MCF 10A (cell line): ENCODE data around the gene KANK4. TPM values are rescaled to one million over a fixed set of nuclear protein-coding genes. Genes with fewer than 3 reads are reported as not detected.
A peak's percentile ranks its signal among the peaks of the same experiment; 100 is the strongest.

Experiments
- BruUV-seq: library from RNA; stranded (reverse); fragments of 400-500 nt; replicated peaks from 2 replicates; lab custom pipeline; 2021; lab: Mats Ljungman, UMichigan
- CTCF ChIA-PET: fragments of 300-600 bp; sonication (Branson Sonifier 250); formaldehyde crosslinking; extraction: SDS; loops from one replicate; lab custom pipeline; 2021; ENCODE audit warnings: antibody characterized with exemption, inconsistent platforms; lab: Yijun Ruan, JAX
- POLR2A ChIA-PET: fragments of 300-600, 350-650 bp; sonication (Branson Sonifier 250); formaldehyde crosslinking; extraction: SDS; loops from one replicate; lab custom pipeline; 2020; ENCODE audit warnings: antibody characterized with exemption, inconsistent platforms; lab: Yijun Ruan, JAX
- DNase-seq: peaks from one replicate; pipeline ENCODE4 v3.0.0-alpha.2; 2018; ENCODE audit not compliant: unreplicated experiment
- H3K27ac Mint-ChIP-seq: one replicate; pipeline ENCODE4 v1.8.0; 2022; ENCODE audit warnings: mild to moderate bottlenecking, low read depth, mixed read lengths; ENCODE audit not compliant: unreplicated experiment
- H3K27me3 Mint-ChIP-seq: one replicate; pipeline ENCODE4 v1.8.0; 2022; ENCODE audit warnings: mixed read lengths; ENCODE audit not compliant: insufficient read depth, unreplicated experiment
- H3K36me3 Mint-ChIP-seq: one replicate; pipeline ENCODE4 v1.8.0; 2022; ENCODE audit warnings: mild to moderate bottlenecking, moderate library complexity, mixed read lengths; ENCODE audit not compliant: insufficient read depth, unreplicated experiment
- H3K4me1 Mint-ChIP-seq: one replicate; pipeline ENCODE4 v1.8.0; 2022; ENCODE audit warnings: mixed read lengths; ENCODE audit not compliant: insufficient read depth, unreplicated experiment
- H3K4me3 Mint-ChIP-seq: one replicate; pipeline ENCODE4 v1.8.0; 2022; ENCODE audit warnings: mild to moderate bottlenecking, moderate library complexity, mixed read lengths; ENCODE audit not compliant: unreplicated experiment
- H3K9me3 Mint-ChIP-seq: one replicate; pipeline ENCODE4 v1.8.0; 2022; ENCODE audit warnings: mixed read lengths; ENCODE audit not compliant: unreplicated experiment
- intact Hi-C: fragments of 100-400 bp; cut with micrococcal nuclease; formaldehyde crosslinking; loops from 2 replicates; pipeline ENCODE4 v1.14.1; 2022
- total RNA-seq: library from RNA; stranded (reverse); gene quantifications from 2 replicates; pipeline ENCODE4 v1.2.3, GENCODE V29; 2022
- TF ChIP-seq, protein P1 (sequence below): fragments of 200-600 bp; IDR thresholded peaks from one replicate; pipeline ENCODE4 v1.8.0; 2022; ENCODE audit warnings: antibody characterized with exemption, mild to moderate bottlenecking; ENCODE audit not compliant: unreplicated experiment

Gene KANK4
- total RNA-seq, 1 experiment from 2014 or later: 0.51 TPM

DNA sequence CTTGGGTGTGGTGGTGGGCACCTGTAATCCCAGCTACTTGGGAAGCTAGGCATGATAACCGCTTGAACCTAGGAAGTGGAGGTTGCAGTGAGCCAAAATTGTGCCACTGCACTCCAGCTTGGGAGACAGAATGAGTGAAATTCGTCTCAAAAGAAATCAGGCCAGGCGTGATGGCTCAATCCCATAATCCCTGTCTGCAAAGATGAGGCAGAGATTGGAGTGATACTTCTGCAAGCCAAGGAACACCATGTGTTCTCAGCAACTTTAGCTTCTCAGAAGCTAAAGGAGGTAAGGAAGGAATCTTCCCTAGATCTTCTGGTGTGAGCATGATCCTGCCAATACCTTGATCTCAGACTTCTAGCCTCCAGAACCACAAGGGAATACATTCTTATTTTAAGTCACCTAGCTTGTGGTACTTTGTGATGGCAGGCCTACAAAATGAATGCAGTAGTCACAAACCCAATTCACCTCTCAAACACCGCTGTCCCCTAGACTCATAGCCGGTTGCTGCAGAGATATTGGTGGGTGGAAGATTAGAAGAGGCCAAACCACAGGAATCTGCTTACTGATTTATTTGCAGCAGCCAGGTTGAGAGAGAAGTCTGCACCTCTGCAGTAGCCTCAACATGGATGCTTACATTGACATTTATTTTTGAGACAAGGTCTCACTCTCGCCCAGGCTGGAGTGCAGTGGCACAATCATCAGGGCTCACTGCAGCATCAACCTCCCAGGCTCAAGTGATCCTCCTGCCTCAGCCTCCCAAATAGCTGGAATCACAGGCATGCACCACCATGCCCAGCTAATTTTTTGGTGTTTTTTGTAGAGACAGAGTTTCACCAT, 105.9 kb downstream of the KANK4 start:
- BruUV-seq: no TSS peak
- intact Hi-C loops: no loop called here
- POLR2A ChIA-PET: interaction anchor here (0.6 kb wide), 1 partner anchor 43 kb away, joined by 3 read pairs; no protein-coding TSS in a partner anchor
- Mint-ChIP-seq H3K9me3 (peaks cover 19% of the 10 kb centered on the region), H3K36me3 (no peaks in the 10 kb centered on the region), H3K4me1 (peaks cover 12% of the 10 kb centered on the region), H3K4me3 (no peak overlapping the region), H3K27me3 (no peaks in the 10 kb centered on the region), H3K27ac (no peak overlapping the region)
- TF ChIP-seq, protein P1, sequence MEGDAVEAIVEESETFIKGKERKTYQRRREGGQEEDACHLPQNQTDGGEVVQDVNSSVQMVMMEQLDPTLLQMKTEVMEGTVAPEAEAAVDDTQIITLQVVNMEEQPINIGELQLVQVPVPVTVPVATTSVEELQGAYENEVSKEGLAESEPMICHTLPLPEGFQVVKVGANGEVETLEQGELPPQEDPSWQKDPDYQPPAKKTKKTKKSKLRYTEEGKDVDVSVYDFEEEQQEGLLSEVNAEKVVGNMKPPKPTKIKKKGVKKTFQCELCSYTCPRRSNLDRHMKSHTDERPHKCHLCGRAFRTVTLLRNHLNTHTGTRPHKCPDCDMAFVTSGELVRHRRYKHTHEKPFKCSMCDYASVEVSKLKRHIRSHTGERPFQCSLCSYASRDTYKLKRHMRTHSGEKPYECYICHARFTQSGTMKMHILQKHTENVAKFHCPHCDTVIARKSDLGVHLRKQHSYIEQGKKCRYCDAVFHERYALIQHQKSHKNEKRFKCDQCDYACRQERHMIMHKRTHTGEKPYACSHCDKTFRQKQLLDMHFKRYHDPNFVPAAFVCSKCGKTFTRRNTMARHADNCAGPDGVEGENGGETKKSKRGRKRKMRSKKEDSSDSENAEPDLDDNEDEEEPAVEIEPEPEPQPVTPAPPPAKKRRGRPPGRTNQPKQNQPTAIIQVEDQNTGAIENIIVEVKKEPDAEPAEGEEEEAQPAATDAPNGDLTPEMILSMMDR: no peak
- no peak for DNase-seq
- CTCF ChIA-PET: no interaction called here

DNA sequence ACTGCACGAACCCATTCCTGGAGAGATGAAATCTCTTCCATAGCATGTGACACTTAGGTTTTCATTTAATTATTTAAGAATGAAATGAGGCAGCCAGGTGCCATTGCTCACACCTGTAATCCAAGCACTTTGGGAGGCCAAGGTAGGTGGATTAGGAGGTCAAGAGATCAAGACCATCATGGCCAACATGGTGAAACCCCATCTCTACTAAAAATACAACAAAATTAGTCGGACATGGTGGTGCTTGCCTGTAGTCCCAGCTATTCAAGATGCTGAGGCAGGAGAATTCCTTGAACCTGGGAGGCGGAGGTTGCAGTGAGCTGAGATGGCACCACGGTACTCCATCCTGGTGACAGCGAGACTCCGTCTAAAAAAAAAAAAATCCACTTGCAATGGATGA, 106.8 kb downstream of the KANK4 start:
- Mint-ChIP-seq H3K27me3 (no peaks in the 10 kb centered on the region), H3K9me3 (peaks cover 19% of the 10 kb centered on the region), H3K4me3 (no peak overlapping the region), H3K27ac (no peak overlapping the region), H3K4me1 (peaks cover 12% of the 10 kb centered on the region), H3K36me3 (no peaks in the 10 kb centered on the region)
- no TSS peak for BruUV-seq
- no peak for DNase-seq
- ChIA-PET CTCF (no interaction called here), POLR2A (no interaction called here)
- TF ChIP-seq, protein P1: no peak
- intact Hi-C loops: no loop called here

DNA sequence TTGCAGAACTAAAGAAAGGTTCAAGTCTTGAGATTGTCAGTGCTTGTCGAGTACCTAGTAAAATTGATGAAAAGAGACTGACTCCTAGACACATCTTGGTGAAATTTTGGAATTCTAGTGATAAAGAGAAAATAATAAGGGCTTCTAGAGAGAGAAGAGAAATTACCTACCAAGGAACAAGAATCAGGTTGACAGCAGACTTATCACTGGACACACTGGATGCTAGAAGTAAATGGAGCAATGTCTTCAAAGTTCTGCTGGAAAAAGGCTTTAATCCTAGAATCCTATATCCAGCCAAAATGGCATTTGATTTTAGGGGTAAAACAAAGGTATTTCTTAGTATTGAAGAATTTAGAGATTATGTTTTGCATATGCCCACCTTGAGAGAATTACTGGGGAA, 108.3 kb downstream of the KANK4 start:
- POLR2A ChIA-PET: no interaction called here

More for the DNA sequence above, 108.3 kb downstream of the KANK4 start:
- H3K27me3 Mint-ChIP-seq: no peaks in the 10 kb centered on the region
- H3K27ac Mint-ChIP-seq: no peak overlapping the region
- no TSS peak for BruUV-seq
- CTCF ChIA-PET: no interaction called here
- TF ChIP-seq, protein P1: no peak
- peaks cover 12% of the 10 kb centered on the region for H3K4me1 Mint-ChIP-seq
- no peak overlapping the region for H3K4me3 Mint-ChIP-seq
- no peaks in the 10 kb centered on the region for H3K36me3 Mint-ChIP-seq
- intact Hi-C loops: loop anchor here (1.0 kb wide), 2 partner anchors 36 to 196 kb away; no protein-coding TSS in a partner anchor
- DNase-seq: peak; percentile 21
- peaks cover 29% of the 10 kb centered on the region for H3K9me3 Mint-ChIP-seq
